ENCODE results near the gene MANF.

Gene MANF

GRCh38 chr3:51391075-51391565 lies 6.0 kb downstream of the MANF start, which contains the start of gene RBM15B:
RBM15B (plus strand) TSS chr3:51391285; CDS start chr3:51391400, 115 bp downstream.
- H3K4me2 ChIP-seq (ENCODE audit: low read depth, low read length): peak within 1 kb of the TSS; percentile 96
- no peaks in the 10 kb centered on the region for H3K27me3 ChIP-seq (replicated peaks; ENCODE audit: insufficient read depth, low read length)
- peak; percentile 97 for DNase-seq
- H3F3A ChIP-seq (ENCODE audit: insufficient read depth, low read length): peaks cover 40% of the 10 kb centered on the region
- H3K4me1 ChIP-seq (ENCODE audit: low read length): peaks cover 44% of the 10 kb centered on the region
- H2AFZ ChIP-seq (ENCODE audit: low read length): peak within 1 kb of the TSS; percentile 41
- peaks cover 14% of the 10 kb centered on the region for H3K36me3 ChIP-seq (replicated peaks; ENCODE audit: insufficient read depth, low read length)
- H3K4me3 ChIP-seq (ENCODE audit: low read length): peak within 1 kb of the TSS; percentile 88
- peaks cover 76% of the 10 kb centered on the region for H3K79me2 ChIP-seq (ENCODE audit: low read length)
- H4K20me1 ChIP-seq (ENCODE audit: insufficient read depth, low read length): 0 out of 2 replicates have a peak, but pooled peaks cover 8% of the 10 kb centered on the region
- no peaks in the 10 kb centered on the region for H3K9me3 ChIP-seq (replicated peaks; ENCODE audit: insufficient read depth, low read length)
- TF ChIP-seq EZH2 (optimal IDR thresholded peaks at IDR 0.05; ENCODE audit: low read depth, low read length): no peak
- peak; percentile 84 for TF ChIP-seq CTCF (IDR thresholded peaks at IDR 0.05; ENCODE audit: low read length)
- H3K9ac ChIP-seq (ENCODE audit: low read length): peak within 1 kb of the TSS; percentile 87
- H3K27ac ChIP-seq (ENCODE audit: low read length): peak within 1 kb of the TSS; percentile 54; the same call in 1 of the 2 replicates
- H3K9me2 ChIP-seq (replicated peaks; ENCODE audit: insufficient read depth, low read length): no peaks in the 10 kb centered on the region

GRCh38 chr3:51391566-51392354 lies 6.7 kb downstream of the MANF start:
- Histone ChIP-seq H3K9me2 (replicated peaks; ENCODE audit: insufficient read depth, low read length) (no peaks in the 10 kb centered on the region), H3K9ac (ENCODE audit: low read length) (peak overlapping the region; percentile 87), H3K4me2 (ENCODE audit: low read depth, low read length) (peak overlapping the region; percentile 96), H3K27ac (ENCODE audit: low read length) (peak overlapping the region; percentile 54; the same call in 1 of the 2 replicates), H4K20me1 (ENCODE audit: insufficient read depth, low read length) (0 out of 2 replicates have a peak, but pooled peaks cover 9% of the 10 kb centered on the region), H3K36me3 (replicated peaks; ENCODE audit: insufficient read depth, low read length) (peaks cover 15% of the 10 kb centered on the region), H2AFZ (ENCODE audit: low read length) (peak overlapping the region; percentile 41; the same call in 1 of the 2 replicates), H3K4me3 (ENCODE audit: low read length) (peak overlapping the region; percentile 88), H3F3A (ENCODE audit: insufficient read depth, low read length) (peaks cover 40% of the 10 kb centered on the region), H3K9me3 (replicated peaks; ENCODE audit: insufficient read depth, low read length) (no peaks in the 10 kb centered on the region), H3K27me3 (replicated peaks; ENCODE audit: insufficient read depth, low read length) (no peaks in the 10 kb centered on the region), H3K4me1 (ENCODE audit: low read length) (peaks cover 38% of the 10 kb centered on the region), H3K79me2 (ENCODE audit: low read length) (peaks cover 76% of the 10 kb centered on the region)
- TF ChIP-seq EZH2 (optimal IDR thresholded peaks at IDR 0.05; ENCODE audit: low read depth, low read length) (no peak), CTCF (IDR thresholded peaks at IDR 0.05; ENCODE audit: low read length) (no peak), EZH2phosphoT487 (IDR thresholded peaks at IDR 0.05; ENCODE audit: low read length) (no peak)
- DNase-seq: peak; percentile 49

- TF ChIP-seq EZH2 (optimal IDR thresholded peaks at IDR 0.05; ENCODE audit: low read depth, low read length): no peak
- no peak for TF ChIP-seq EZH2phosphoT487 (IDR thresholded peaks at IDR 0.05; ENCODE audit: low read length)
- no peak for TF ChIP-seq CTCF (IDR thresholded peaks at IDR 0.05; ENCODE audit: low read length)
- peak overlapping the region; percentile 87 for H3K9ac ChIP-seq (ENCODE audit: low read length)
- no peak overlapping the region for H2AFZ ChIP-seq (ENCODE audit: low read length)
- no peaks in the 10 kb centered on the region for H3K9me2 ChIP-seq (replicated peaks; ENCODE audit: insufficient read depth, low read length)
- H3K4me2 ChIP-seq (ENCODE audit: low read depth, low read length): peak overlapping the region; percentile 96
- H3K36me3 ChIP-seq (replicated peaks; ENCODE audit: insufficient read depth, low read length): peaks cover 15% of the 10 kb centered on the region
- H3K27me3 ChIP-seq (replicated peaks; ENCODE audit: insufficient read depth, low read length): no peaks in the 10 kb centered on the region
- H3F3A ChIP-seq (ENCODE audit: insufficient read depth, low read length): peaks cover 39% of the 10 kb centered on the region
- H3K79me2 ChIP-seq (ENCODE audit: low read length): peaks cover 73% of the 10 kb centered on the region
- H3K4me3 ChIP-seq (ENCODE audit: low read length): peak overlapping the region; percentile 88
- 0 out of 2 replicates have a peak, but pooled peaks cover 11% of the 10 kb centered on the region for H4K20me1 ChIP-seq (ENCODE audit: insufficient read depth, low read length)
- no peak for DNase-seq
- no peaks in the 10 kb centered on the region for H3K9me3 ChIP-seq (replicated peaks; ENCODE audit: insufficient read depth, low read length)
- H3K27ac ChIP-seq (ENCODE audit: low read length): no peak overlapping the region
- peaks cover 34% of the 10 kb centered on the region for H3K4me1 ChIP-seq (ENCODE audit: low read length)
Measured at GRCh38 chr3:51392355-51393133, 7.5 kb downstream of the MANF start.
